Lower leg skin (tissue), 3 donors: ENCODE results near the gene RAD51.

ENCODE experiments used
- CTCF ChIP-seq, 3 donors: fragments of 450-650 bp; IDR thresholded peaks; one replicate each; pipeline ENCODE4 v1.5.1; 2016; ENCODE audit warnings: antibody characterized with exemption in 3 of 3, mild to moderate bottlenecking in 3 of 3, moderate library complexity in 2 of 3
- POLR2A ChIP-seq, 2 donors: fragments of 450-650 bp; IDR thresholded peaks; one replicate each; pipeline ENCODE4 v1.6.1; 2016 to 2017; ENCODE audit warnings: antibody characterized with exemption in 2 of 2, mild to moderate bottlenecking in 1 of 2, moderate library complexity in 1 of 2

- TF ChIP-seq CTCF (IDR thresholded peaks at IDR 0.05) (no peak), POLR2A (IDR thresholded peaks at IDR 0.05) (no peak)
Measured at GRCh38 chr15:40770147-40770721, 75.3 kb downstream of the RAD51 start.
